Measurements from ENCODE around the gene BST2. TPM values are rescaled to one million over a fixed set of nuclear protein-coding genes. Genes with fewer than 3 reads are reported as not detected.
A peak's percentile ranks its signal among the peaks of the same experiment; 100 is the strongest.

BST2 gene
- total RNA-seq, 4 donors from 2014 or later = 4.1 to 66.8 (median 31.0) TPM

GRCh38 chr19:17380426-17381138, 24.8 kb downstream of the BST2 start:
- no peak for DNase-seq
- no peak overlapping the region for H3K4me3 ChIP-seq
- peaks cover 0 to 15% (median 0%) of the 10 kb centered on the region in 4 donors for H3K27me3 ChIP-seq
- H3K27ac ChIP-seq = no peak overlapping the region
- intact Hi-C loops (cut with DNase I) = loop anchor here (10.0 kb wide), 1 partner anchor 86 kb away; no protein-coding TSS in a partner anchor
- TF ChIP-seq CTCF (IDR thresholded peaks at IDR 0.05) = no peak
- TF ChIP-seq POLR2A (IDR thresholded peaks at IDR 0.05) = no peak
- WGBS, 2 donors = 83 to 92% methylated on average over 3 to 5 of the region's 5 CpGs
- H3K36me3 ChIP-seq = no peaks in the 10 kb centered on the region
- H3K4me1 ChIP-seq = peaks cover 0 to 28% (median 8%) of the 10 kb centered on the region in 3 donors
- H3K9me3 ChIP-seq = no peaks in the 10 kb centered on the region

- H3K27me3 ChIP-seq = peaks cover 0 to 15% (median 0%) of the 10 kb centered on the region in 4 donors
- H3K4me1 ChIP-seq = peaks cover 0 to 27% (median 8%) of the 10 kb centered on the region in 3 donors
- H3K4me3 ChIP-seq = no peak overlapping the region
- no peak for DNase-seq
- H3K36me3 ChIP-seq = no peaks in the 10 kb centered on the region
- intact Hi-C loops (cut with DNase I) = no loop called here
- TF ChIP-seq POLR2A (IDR thresholded peaks at IDR 0.05) = no peak
- TF ChIP-seq CTCF (IDR thresholded peaks at IDR 0.05) = no peak
- WGBS, 2 donors = 28 to 36% methylated on average over 8 to 11 of the region's 14 CpGs
- peak overlapping the region in 1 of 4 donors; percentile 19 for H3K27ac ChIP-seq
- no peaks in the 10 kb centered on the region for H3K9me3 ChIP-seq
Measured at GRCh38 chr19:17379221-17379631, 26.2 kb downstream of the BST2 start.

- 63 to 66% methylated on average over 7 to 12 of the region's 13 CpGs for WGBS, 2 donors
- intact Hi-C loops (cut with DNase I) = no loop called here
- DNase-seq = no peak
- peaks cover 0 to 20% (median 7%) of the 10 kb centered on the region in 3 donors for H3K4me1 ChIP-seq
- H3K27me3 ChIP-seq = peaks cover 0 to 15% (median 0%) of the 10 kb centered on the region in 4 donors
- TF ChIP-seq CTCF (IDR thresholded peaks at IDR 0.05) (no peak), POLR2A (IDR thresholded peaks at IDR 0.05) (no peak)
- no peaks in the 10 kb centered on the region for H3K9me3 ChIP-seq
- no peaks in the 10 kb centered on the region for H3K36me3 ChIP-seq
- peak overlapping the region in 2 of 4 donors; percentile 22 to 64 for H3K27ac ChIP-seq
- H3K4me3 ChIP-seq = no peak overlapping the region
Measured at GRCh38 chr19:17378271-17378670, 27.2 kb downstream of the BST2 start.

GRCh38 chr19:17376935-17377600, 28.4 kb downstream of the BST2 start, which contains the start of gene PLVAP:
PLVAP (minus strand) TSS chr19:17377342; CDS start chr19:17377288, 54 bp downstream.
- Histone ChIP-seq H3K4me1 (peaks cover 0 to 9% (median 0%) of the 10 kb centered on the region in 3 donors), H3K27me3 (peaks cover 0 to 15% (median 0%) of the 10 kb centered on the region in 4 donors), H3K4me3 (peak within 1 kb of the TSS; percentile 7 to 54 (median 30)), H3K9me3 (no peaks in the 10 kb centered on the region), H3K36me3 (no peaks in the 10 kb centered on the region), H3K27ac (peak within 1 kb of the TSS in 3 of 4 donors; percentile 20 to 74 (median 64))
- intact Hi-C loops (cut with DNase I) = no loop called here
- TF ChIP-seq CTCF (IDR thresholded peaks at IDR 0.05) (peak in 1 of 6 experiments; percentile 17), POLR2A (IDR thresholded peaks at IDR 0.05) (no peak)
- WGBS, 2 donors = 40 to 43% methylated on average over 1 to 11 of the region's 39 CpGs
- DNase-seq = no peak
